GM18505 (cell line): ENCODE data around the gene SFPQ.
"Not testable (repeated sequence)": the region's sequence is repeated elsewhere in the genome, so short reads cannot be mapped to it uniquely, and the experiment has no call there.

Source experiments
- ATAC-seq: cut with Tn5 transposase; IDR thresholded peaks from one replicate; pipeline ENCODE4 v1.9.1; 2021; ENCODE audit not compliant: unreplicated experiment
- POLR2A ChIP-seq: IDR thresholded peaks from 4 replicates; pipeline ENCODE4 v1.6.1; 2011; ENCODE audit warnings: borderline replicate concordance; ENCODE audit not compliant: insufficient read depth, insufficient read length; ENCODE audit errors: extremely low read depth

The SFPQ gene

GRCh38 chr1:35178874-35179380, 14.0 kb downstream of the SFPQ start:
- ATAC-seq: no peak
- TF ChIP-seq POLR2A: peak; percentile 40

- peak; percentile 34 for TF ChIP-seq POLR2A
Measured at GRCh38 chr1:35178295-35178695, 14.7 kb downstream of the SFPQ start.

GRCh38 chr1:35177237-35177786, 15.6 kb downstream of the SFPQ start:
- no peak for ATAC-seq
- no peak for TF ChIP-seq POLR2A

More at GRCh38 chr1:35178295-35178695, 14.7 kb downstream of the SFPQ start:
- no peak for ATAC-seq

GRCh38 chr1:35175602-35176001, 17.3 kb downstream of the SFPQ start:
- no peak for ATAC-seq
- peak; percentile 0 for TF ChIP-seq POLR2A

- ATAC-seq: no peak
- TF ChIP-seq POLR2A: peak; percentile 11
Measured at GRCh38 chr1:35175098-35175576, 17.8 kb downstream of the SFPQ start.

- TF ChIP-seq POLR2A: no peak
- no peak for ATAC-seq
Measured at GRCh38 chr1:35173909-35174540, 18.9 kb downstream of the SFPQ start.

GRCh38 chr1:35173491-35173890, 19.5 kb downstream of the SFPQ start:
- no peak for ATAC-seq

GRCh38 chr1:35172022-35172421, 20.9 kb downstream of the SFPQ start:
- TF ChIP-seq POLR2A: no peak
- no peak for ATAC-seq

More at GRCh38 chr1:35173491-35173890, 19.5 kb downstream of the SFPQ start:
- TF ChIP-seq POLR2A: no peak

- ATAC-seq: no peak
- TF ChIP-seq POLR2A: no peak
Measured at GRCh38 chr1:35171579-35171978, 21.4 kb downstream of the SFPQ start.

- ATAC-seq: no peak
- TF ChIP-seq POLR2A: no peak
Measured at GRCh38 chr1:35164893-35165292, 28.1 kb downstream of the SFPQ start.

GRCh38 chr1:35151220-35151619, 41.7 kb downstream of the SFPQ start:
- ATAC-seq: no peak
- TF ChIP-seq POLR2A: no peak

GRCh38 chr1:35145892-35146549, 46.9 kb downstream of the SFPQ start:
- ATAC-seq: not testable (repeated sequence)

- no peak for ATAC-seq
- no peak for TF ChIP-seq POLR2A
Measured at GRCh38 chr1:35143737-35144508, 49.0 kb downstream of the SFPQ start.

GRCh38 chr1:35142728-35143127, 50.2 kb downstream of the SFPQ start:
- ATAC-seq: not testable (repeated sequence)

GRCh38 chr1:35142294-35142693, 50.7 kb downstream of the SFPQ start:
- ATAC-seq: not testable (repeated sequence)

- ATAC-seq: not testable (repeated sequence)
Measured at GRCh38 chr1:35137590-35137989, 55.4 kb downstream of the SFPQ start.
